Measurements from ENCODE around the gene GIT2.

GRCh38 chr12:109937371-109937770 is 58.8 kb downstream of the GIT2 start:
- TF ChIP-seq CTCF (IDR thresholded peaks at IDR 0.05; ENCODE audit: borderline replicate concordance, extremely low read depth, low read length, poor library complexity, severe bottlenecking) = no peak
- no peak for TF ChIP-seq EZH2 (IDR thresholded peaks at IDR 0.05; ENCODE audit: borderline replicate concordance, low read depth, low read length, severe bottlenecking)
